H9 (cell line): ENCODE measurements around the gene ZFP36L1. TPM values are rescaled to one million over a fixed set of nuclear protein-coding genes. Genes with fewer than 3 reads are reported as not detected.

Experiments used
- DNase-seq: peaks from one replicate; pipeline ENCODE4 v3.0.0-alpha.2; 2017
- H2AFZ ChIP-seq: one replicate; pipeline ENCODE4 v1.6.1; 2013; ENCODE audit warnings: mild to moderate bottlenecking, low read length, control low read depth, moderate library complexity
- H2AK5ac ChIP-seq: 2 replicates; pipeline ENCODE4 v1.6.1; 2013; ENCODE audit warnings: low read length, control low read depth, mixed read lengths; ENCODE audit not compliant: insufficient read length
- H2BK120ac ChIP-seq: one replicate; pipeline ENCODE4 v1.6.1; 2013; ENCODE audit warnings: low read depth, mild to moderate bottlenecking, low read length, control low read depth, inconsistent platforms; ENCODE audit not compliant: poor library complexity, severe bottlenecking
- H2BK12ac ChIP-seq: 2 replicates; pipeline ENCODE4 v1.6.1; 2013; ENCODE audit warnings: low read length, control low read depth, mixed read lengths, low read depth; ENCODE audit not compliant: insufficient read length
- H2BK15ac ChIP-seq: 2 replicates; pipeline ENCODE4 v1.6.1; 2013; ENCODE audit warnings: low read depth, low read length, control low read depth
- H2BK20ac ChIP-seq: one replicate; pipeline ENCODE4 v1.6.1; 2013; ENCODE audit warnings: low read depth, mild to moderate bottlenecking, low read length, control low read depth, inconsistent platforms; ENCODE audit not compliant: poor library complexity, severe bottlenecking
- H2BK5ac ChIP-seq: 2 replicates; pipeline ENCODE4 v1.6.1; 2013; ENCODE audit warnings: low read length, control low read depth, mixed read lengths; ENCODE audit not compliant: insufficient read length
- H3K14ac ChIP-seq: 2 replicates; pipeline ENCODE4 v1.6.1; 2013; ENCODE audit warnings: low read length, control low read depth; ENCODE audit not compliant: insufficient read depth
- H3K18ac ChIP-seq: 2 replicates; pipeline ENCODE4 v1.6.1; 2013; ENCODE audit warnings: low read depth, mild to moderate bottlenecking, mixed read lengths, low read length, control low read depth; ENCODE audit not compliant: insufficient read length
- H3K23ac ChIP-seq: 2 replicates; pipeline ENCODE4 v1.6.1; 2013; ENCODE audit warnings: low read length, control low read depth, mixed read lengths, low read depth; ENCODE audit not compliant: insufficient read length
- H3K23me2 ChIP-seq: 2 replicates; pipeline ENCODE4 v1.6.1; 2013; ENCODE audit warnings: low read depth, mild to moderate bottlenecking, mixed read lengths, low read length, control low read depth; ENCODE audit not compliant: insufficient read length, poor library complexity, severe bottlenecking
- H3K27ac ChIP-seq: 2 replicates; pipeline ENCODE4 v1.5.1; 2013; ENCODE audit warnings: low read length, control low read depth, mixed read lengths, low read depth; ENCODE audit not compliant: insufficient read length
- H3K27me3 ChIP-seq: 2 replicates; pipeline ENCODE4 v1.6.1; 2013; ENCODE audit warnings: low read length, control low read depth, inconsistent platforms; ENCODE audit not compliant: insufficient read depth
- H3K4ac ChIP-seq: 2 replicates; pipeline ENCODE4 v1.6.1; 2013; ENCODE audit warnings: low read depth, mild to moderate bottlenecking, control low read depth, inconsistent platforms, low read length, moderate library complexity
- H3K4me1 ChIP-seq: 2 replicates; pipeline ENCODE4 v1.6.1; 2013; ENCODE audit warnings: low read length, control low read depth, inconsistent platforms; ENCODE audit not compliant: insufficient read depth
- H3K4me2 ChIP-seq: 2 replicates; pipeline ENCODE4 v1.6.1; 2013; ENCODE audit warnings: low read length, control low read depth, mixed read lengths; ENCODE audit not compliant: insufficient read length, insufficient read depth
- H3K56ac ChIP-seq: 2 replicates; pipeline ENCODE4 v1.6.1; 2013; ENCODE audit warnings: low read depth, mild to moderate bottlenecking, mixed read lengths, low read length, control low read depth; ENCODE audit not compliant: insufficient read length
- H3K79me1 ChIP-seq: 2 replicates; pipeline ENCODE4 v1.6.1; 2013; ENCODE audit warnings: low read depth, mild to moderate bottlenecking, moderate library complexity, low read length, control low read depth, inconsistent platforms; ENCODE audit not compliant: insufficient read depth, poor library complexity, severe bottlenecking
- H3K79me2 ChIP-seq: 2 replicates; pipeline ENCODE4 v1.6.1; 2013; ENCODE audit warnings: low read length, control low read depth, inconsistent platforms; ENCODE audit not compliant: insufficient read depth
- H3K9ac ChIP-seq: 2 replicates; pipeline ENCODE4 v1.6.1; 2013; ENCODE audit warnings: low read length, control low read depth, mixed read lengths; ENCODE audit not compliant: insufficient read length; ENCODE audit errors: extremely low read depth
- H3K9me3 ChIP-seq: one replicate; pipeline ENCODE4 v1.6.1; 2013; ENCODE audit warnings: low read depth, low read length, inconsistent platforms; ENCODE audit not compliant: control insufficient read depth
- H3T11ph ChIP-seq: one replicate; pipeline ENCODE4 v1.6.1; 2013; ENCODE audit warnings: mild to moderate bottlenecking, low read length, control low read depth, inconsistent platforms
- H4K20me1 ChIP-seq: one replicate; pipeline ENCODE4 v1.6.1; 2013; ENCODE audit not compliant: control insufficient read depth, insufficient read length, insufficient read depth
- H4K5ac ChIP-seq: 2 replicates; pipeline ENCODE4 v1.6.1; 2013; ENCODE audit warnings: low read depth, mild to moderate bottlenecking, mixed read lengths, low read length, control low read depth; ENCODE audit not compliant: insufficient read length
- H4K8ac ChIP-seq: replicated peaks from 2 replicates; pipeline ENCODE4 v1.6.1; 2013; ENCODE audit warnings: low read length, control low read depth, mixed read lengths, low read depth; ENCODE audit not compliant: insufficient read length
- H4K91ac ChIP-seq: 2 replicates; pipeline ENCODE4 v1.6.1; 2013; ENCODE audit warnings: low read depth, mild to moderate bottlenecking, moderate library complexity, mixed read lengths, low read length, control low read depth; ENCODE audit not compliant: insufficient read length
- H3K27ac Mint-ChIP-seq, 3 experiments: 2 replicates in 2 of 3; 3 replicates in 1 of 3; pipeline ENCODE4 v1.8.0; 2020 to 2021; ENCODE audit warnings: mixed read lengths in 3 of 3, mild to moderate bottlenecking in 1 of 3, moderate library complexity in 1 of 3
- H3K27me3 Mint-ChIP-seq: 2 replicates; pipeline ENCODE4 v1.8.0; 2021; ENCODE audit warnings: low read depth, mild to moderate bottlenecking, moderate library complexity, mixed read lengths
- H3K36me3 Mint-ChIP-seq, 3 experiments: 2 replicates in 2 of 3; 3 replicates in 1 of 3; pipeline ENCODE4 v1.8.0; 2020 to 2021; ENCODE audit warnings: low read depth in 3 of 3, mixed read lengths in 3 of 3; ENCODE audit not compliant: insufficient read depth in 1 of 3
- H3K4me1 Mint-ChIP-seq, 2 experiments: 2 replicates each; pipeline ENCODE4 v1.8.0; 2020; ENCODE audit warnings: mixed read lengths in 2 of 2
- H3K4me3 Mint-ChIP-seq, 2 experiments: 2 replicates in 1 of 2; 3 replicates in 1 of 2; pipeline ENCODE4 v1.8.0; 2020 to 2021; ENCODE audit warnings: mild to moderate bottlenecking in 2 of 2, mixed read lengths in 2 of 2, moderate library complexity in 1 of 2
- H3K9me3 Mint-ChIP-seq, 2 experiments: 2 replicates in 1 of 2; 3 replicates in 1 of 2; pipeline ENCODE4 v1.8.0; 2020; ENCODE audit warnings: mild to moderate bottlenecking in 2 of 2, mixed read lengths in 2 of 2, moderate library complexity in 1 of 2
- CTCF ChIP-seq: fragments of 200-600 bp; sonication (generic); conservative IDR thresholded peaks from 3 replicates; pipeline ENCODE4 v1.8.0; 2021; ENCODE audit warnings: antibody characterized with exemption, mild to moderate bottlenecking
- WGBS: extraction: QIAGEN DNeasy Blood & Tissue Kit; methylation state at CpG from one replicate; pipeline ENCODE4 v1.1.7; 2013; ENCODE audit warnings: missing lambda C conversion rate, low lambda C conversion rate, mixed read lengths; ENCODE audit not compliant: insufficient read length; ENCODE audit errors: extremely low coverage; 5-methylcytosine and 5-hydroxymethylcytosine counted together
- total RNA-seq: library from RNA; stranded (reverse); gene quantifications from 2 replicates; pipeline ENCODE4 v1.2.1, GENCODE V29; 2021

Gene ZFP36L1
- total RNA-seq, 1 experiment from 2014 or later = 109 TPM

DNA sequence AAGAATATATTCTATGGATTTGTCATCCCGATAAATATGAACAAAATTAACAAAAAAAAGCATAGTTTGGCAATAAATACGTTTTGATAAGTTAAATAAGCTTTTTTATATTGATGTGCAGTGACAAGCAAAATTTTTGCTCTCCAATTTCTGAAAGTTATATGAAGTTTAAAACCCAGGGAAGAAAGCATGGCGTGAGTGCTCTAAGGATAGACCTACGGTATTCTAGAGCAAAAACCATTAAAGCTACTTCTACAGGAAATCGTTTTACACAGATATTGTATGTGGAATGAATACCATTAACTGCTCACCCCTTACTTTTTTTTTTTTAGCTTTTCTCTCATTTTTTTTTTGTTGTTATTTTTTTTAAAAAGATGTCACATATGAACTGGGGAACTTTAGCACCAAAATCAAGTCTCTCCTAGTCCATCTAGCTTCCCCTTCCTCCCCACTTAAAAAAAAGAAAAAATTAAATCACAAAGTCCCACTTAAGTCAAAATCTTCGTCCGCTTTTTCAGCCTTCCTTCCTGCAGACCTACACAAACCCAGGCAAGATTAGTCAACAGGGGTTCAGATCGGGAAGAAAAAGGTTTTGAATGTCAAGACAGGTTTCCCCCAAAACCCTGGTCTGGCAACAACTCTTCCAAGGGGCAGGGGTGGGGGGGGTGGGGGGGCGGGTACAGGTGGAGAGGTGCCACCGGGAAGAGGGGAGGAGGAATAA, 4.4 kb downstream of the ZFP36L1 start:
- H3K4ac ChIP-seq = no peak overlapping the region
- 0 out of 2 replicates have a peak, but pooled peaks cover 2% of the 10 kb centered on the region for H3K4me1 ChIP-seq
- no peaks in the 10 kb centered on the region for H3K9me3 ChIP-seq
- Mint-ChIP-seq H3K27me3 (peaks cover 4% of the 10 kb centered on the region; the same call in 1 of the 2 replicates), H3K9me3 (peaks cover 9 to 13% of the 10 kb centered on the region in 2 experiments; a peak in 4 of 5 replicates), H3K4me1 (peaks cover 33 to 40% of the 10 kb centered on the region in 2 experiments), H3K4me3 (peak overlapping the region in 1 of 2 experiments; percentile 95; a peak in 4 of 5 replicates), H3K36me3 (peaks cover 49 to 62% (median 51%) of the 10 kb centered on the region in 3 experiments), H3K27ac (peak overlapping the region in 1 of 3 experiments; percentile 17; a peak in 2 of 7 replicates)
- H3K27me3 ChIP-seq = no peaks in the 10 kb centered on the region
- H3K79me1 ChIP-seq = no peaks in the 10 kb centered on the region
- no peak for TF ChIP-seq CTCF
- no peak overlapping the region for H3K14ac ChIP-seq
- H3T11ph ChIP-seq = no peak overlapping the region
- H4K20me1 ChIP-seq = no peaks in the 10 kb centered on the region
- H3K23me2 ChIP-seq = peaks cover 8% of the 10 kb centered on the region
- H4K91ac ChIP-seq = no peak overlapping the region
- H2BK120ac ChIP-seq = no peak overlapping the region
- H3K23ac ChIP-seq = no peak overlapping the region
- peaks cover 30% of the 10 kb centered on the region; the same call in 1 of the 2 replicates for H3K79me2 ChIP-seq
- no CpG with 5 or more reads among the region's 10 CpGs for WGBS
- H2BK20ac ChIP-seq = no peak overlapping the region
- H2AFZ ChIP-seq = no peak overlapping the region
- no peak overlapping the region for H3K56ac ChIP-seq
- no peak overlapping the region for H2BK15ac ChIP-seq
- no peak overlapping the region for H3K18ac ChIP-seq
- H3K9ac ChIP-seq = no peak overlapping the region
- no peak overlapping the region for H2AK5ac ChIP-seq
- H4K8ac ChIP-seq = no peak overlapping the region
- no peak for DNase-seq
- H2BK5ac ChIP-seq = no peak overlapping the region
- no peak overlapping the region for H4K5ac ChIP-seq
- no peak overlapping the region for H3K27ac ChIP-seq
- no peak overlapping the region for H3K4me2 ChIP-seq
- H2BK12ac ChIP-seq = no peak overlapping the region
